Keratinocyte (primary cell): Measurements from ENCODE around the gene GPR183. TPM values are rescaled to one million over a fixed set of nuclear protein-coding genes. Genes with fewer than 3 reads are reported as not detected.

ENCODE experiments used
- DNase-seq: peaks from one replicate; pipeline ENCODE4 v3.0.0-alpha.2; 2011; ENCODE audit warnings: low read depth, missing footprints, low spot score
- FAIRE-seq: peaks from 2 replicates; lab custom pipeline; 2011; peaks lifted over from hg19 to GRCh38; lab: Jason Lieb, UNC
- H2AFZ ChIP-seq: 2 replicates; pipeline ENCODE4 v1.6.0; 2012; ENCODE audit warnings: low read length, control low read depth, inconsistent platforms; ENCODE audit not compliant: control insufficient read depth
- H3K27ac ChIP-seq: 2 replicates; pipeline ENCODE4 v1.5.1; 2011; ENCODE audit warnings: low read length; ENCODE audit not compliant: control insufficient read depth, insufficient read depth
- H3K27me3 ChIP-seq: 3 replicates; pipeline ENCODE4 v1.6.0; 2011; ENCODE audit warnings: low read length; ENCODE audit not compliant: control insufficient read depth, insufficient read depth; ENCODE audit errors: extremely low read depth
- H3K36me3 ChIP-seq, 2 experiments: 2 replicates in 1 of 2; 3 replicates in 1 of 2; pipeline ENCODE4 v1.5.1; 2011; ENCODE audit warnings: low read length in 2 of 2, mild to moderate bottlenecking in 1 of 2; ENCODE audit not compliant: control insufficient read depth in 2 of 2, insufficient read depth in 2 of 2; ENCODE audit errors: extremely low read depth in 1 of 2
- H3K4me1 ChIP-seq: 3 replicates; pipeline ENCODE4 v1.5.1; 2011; ENCODE audit warnings: low read length; ENCODE audit not compliant: control insufficient read depth, insufficient read depth; ENCODE audit errors: extremely low read depth
- H3K4me2 ChIP-seq: 3 replicates; pipeline ENCODE4 v1.6.0; 2011; ENCODE audit warnings: low read depth, low read length; ENCODE audit not compliant: control insufficient read depth, insufficient read depth; ENCODE audit errors: extremely low read depth
- H3K4me3 ChIP-seq, 3 experiments: fragments of 200-600 bp in 1 of 3; sonication (generic) in 1 of 3; 2 replicates in 2 of 3; 3 replicates in 1 of 3; pipeline ENCODE4 v1.5.1; 2011 to 2016; ENCODE audit warnings: low read length in 3 of 3, mild to moderate bottlenecking in 3 of 3, control low read depth in 2 of 3, inconsistent platforms in 1 of 3, low read depth in 1 of 3, mixed read lengths in 1 of 3, mixed run types in 1 of 3, moderate library complexity in 1 of 3; ENCODE audit not compliant: control insufficient read depth in 2 of 3, insufficient read depth in 2 of 3; ENCODE audit errors: extremely low read depth in 1 of 3
- H3K79me2 ChIP-seq: 2 replicates; pipeline ENCODE4 v1.6.0; 2012; ENCODE audit warnings: low read length; ENCODE audit not compliant: control insufficient read depth, insufficient read depth
- H3K9ac ChIP-seq: 3 replicates; pipeline ENCODE4 v1.6.0; 2011; ENCODE audit warnings: low read length; ENCODE audit not compliant: control insufficient read depth, insufficient read depth; ENCODE audit errors: extremely low read depth
- H3K9me1 ChIP-seq: 3 replicates; pipeline ENCODE4 v1.6.0; 2011; ENCODE audit warnings: low read length; ENCODE audit not compliant: control insufficient read depth, insufficient read depth; ENCODE audit errors: extremely low read depth
- H3K9me3 ChIP-seq: 2 replicates; pipeline ENCODE4 v1.5.1; 2012; ENCODE audit warnings: low read depth, low read length; ENCODE audit not compliant: control insufficient read depth
- H4K20me1 ChIP-seq: 3 replicates; pipeline ENCODE4 v1.6.0; 2011; ENCODE audit warnings: low read length; ENCODE audit not compliant: control insufficient read depth, insufficient read depth; ENCODE audit errors: extremely low read depth
- EZH2 ChIP-seq: IDR thresholded peaks from one replicate; pipeline ENCODE4 v1.6.1; 2012; ENCODE audit warnings: inconsistent platforms, mild to moderate bottlenecking, low read length, moderate library complexity
- dilution Hi-C: fragments of 300-500 bp; cut with MboI; formaldehyde crosslinking; loops from one replicate; pipeline ENCODE4 v1.7.0; 2020; ENCODE audit warnings: low sequenced_read_pairs; ENCODE audit not compliant: extremely low pct_ligation_motif_present
- polyA plus RNA-seq, 5 experiments: library from polyadenylated mRNA; depleted of rRNA in 3 of 5; stranded (reverse) in 3 of 5; stranded (forward) in 1 of 5; unstranded in 1 of 5; fragments of >200 nt; gene quantifications; 1 replicate in 1 of 5; 2 replicates in 3 of 5; 3 replicates in 1 of 5; pipeline versions ENCODE4 v1.2.1 to v1.2.3, GENCODE V29; 2011 to 2012; ENCODE audit warnings: missing spikeins in 2 of 5, low read depth in 1 of 5, low replicate concordance in 1 of 5
- small RNA-seq, 3 experiments: library from RNA; depleted of rRNA; stranded (forward); fragments of <200 nt; gene quantifications; one replicate each; pipeline ENCODE3, GENCODE V24; 2012; ENCODE audit warnings: low read depth in 3 of 3, low replicate concordance in 1 of 3; ENCODE audit not compliant: insufficient read length in 3 of 3
- TF ChIP-seq, protein P1 (sequence below), 3 experiments: IDR thresholded peaks in 1 of 3; conservative IDR thresholded peaks in 1 of 3; optimal IDR thresholded peaks in 1 of 3; 2 replicates in 2 of 3; 3 replicates in 1 of 3; pipeline versions ENCODE3 to v1.5.1; 2011; ENCODE audit warnings: low read length in 3 of 3, mild to moderate bottlenecking in 3 of 3, moderate library complexity in 2 of 3, control low read depth in 1 of 3, inconsistent platforms in 1 of 3; ENCODE audit not compliant: insufficient read depth in 2 of 3; ENCODE audit errors: extremely low read depth in 1 of 3

Gene GPR183
- polyA plus RNA-seq, 1 donor (not counting 4 experiments of a cell fraction or from before 2014, with no cell fraction given), result not detected

DNA sequence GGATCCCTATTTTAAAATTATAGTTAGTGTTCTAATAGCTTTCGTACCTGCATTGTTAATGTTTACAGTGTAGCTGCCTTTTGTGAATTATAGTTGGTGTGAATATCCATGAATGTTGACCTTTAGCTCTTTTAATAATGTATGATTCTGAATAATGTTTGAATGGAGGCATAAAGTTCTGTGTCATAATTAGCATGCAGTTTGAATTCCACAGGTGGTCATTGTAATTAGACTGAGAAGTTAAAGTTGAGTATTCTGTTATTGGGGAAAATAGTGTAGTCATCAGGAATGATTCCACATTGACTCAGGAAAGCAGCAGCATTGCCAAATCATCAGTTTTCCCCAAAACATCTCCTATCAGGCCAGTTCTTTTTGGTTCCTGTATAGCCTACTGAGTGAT, 61.1 kb downstream of the GPR183 start:
- Histone ChIP-seq H3K4me2 (no peak overlapping the region), H3K9ac (no peak overlapping the region), H3K79me2 (no peaks in the 10 kb centered on the region), H3K27me3 (no peaks in the 10 kb centered on the region), H3K9me1 (no peaks in the 10 kb centered on the region), H3K36me3 (peaks cover 2 to 4% of the 10 kb centered on the region in 2 experiments), H2AFZ (no peak overlapping the region), H3K4me1 (no peaks in the 10 kb centered on the region), H3K9me3 (no peaks in the 10 kb centered on the region), H3K4me3 (no peak overlapping the region), H3K27ac (no peak overlapping the region), H4K20me1 (no peaks in the 10 kb centered on the region)
- dilution Hi-C loops, result no loop called here
- no peak for FAIRE-seq
- no peak for DNase-seq
- TF ChIP-seq EZH2, result no peak
- TF ChIP-seq, protein P1, sequence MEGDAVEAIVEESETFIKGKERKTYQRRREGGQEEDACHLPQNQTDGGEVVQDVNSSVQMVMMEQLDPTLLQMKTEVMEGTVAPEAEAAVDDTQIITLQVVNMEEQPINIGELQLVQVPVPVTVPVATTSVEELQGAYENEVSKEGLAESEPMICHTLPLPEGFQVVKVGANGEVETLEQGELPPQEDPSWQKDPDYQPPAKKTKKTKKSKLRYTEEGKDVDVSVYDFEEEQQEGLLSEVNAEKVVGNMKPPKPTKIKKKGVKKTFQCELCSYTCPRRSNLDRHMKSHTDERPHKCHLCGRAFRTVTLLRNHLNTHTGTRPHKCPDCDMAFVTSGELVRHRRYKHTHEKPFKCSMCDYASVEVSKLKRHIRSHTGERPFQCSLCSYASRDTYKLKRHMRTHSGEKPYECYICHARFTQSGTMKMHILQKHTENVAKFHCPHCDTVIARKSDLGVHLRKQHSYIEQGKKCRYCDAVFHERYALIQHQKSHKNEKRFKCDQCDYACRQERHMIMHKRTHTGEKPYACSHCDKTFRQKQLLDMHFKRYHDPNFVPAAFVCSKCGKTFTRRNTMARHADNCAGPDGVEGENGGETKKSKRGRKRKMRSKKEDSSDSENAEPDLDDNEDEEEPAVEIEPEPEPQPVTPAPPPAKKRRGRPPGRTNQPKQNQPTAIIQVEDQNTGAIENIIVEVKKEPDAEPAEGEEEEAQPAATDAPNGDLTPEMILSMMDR (optimal IDR thresholded peaks at IDR 0.05 in 1 of 3, IDR thresholded peaks at IDR 0.05 in 1 of 3, conservative IDR thresholded peaks at IDR 0.05 in 1 of 3; ENCODE audit: extremely low read depth in 1 of 3, insufficient read depth in 2 of 3, low read length in 3 of 3), result no peak

Small RNA genes within 50 kb of the gene (small RNA-seq; reads per million reads assigned to genes)
- gene MIR623, result 0 reads per million in 3 experiments

Other genes with a start within 250 kb of the GPR183 start
- 82.8 to 104 TPM (median 91.7 TPM) in 3 replicates for gene UBAC2, start 106.5 kb downstream of the GPR183 start, polyA plus RNA-seq
- not detected in 3 replicates for gene GPR18, start 49.0 kb downstream of the GPR183 start, polyA plus RNA-seq
- 96.5 to 134 TPM (median 102 TPM) in 3 replicates for gene TM9SF2, start 194.1 kb upstream of the GPR183 start, polyA plus RNA-seq